IMR-90 (cell line): ENCODE data around the gene DRD4.

Source experiments
- CEBPB ChIP-seq: IDR thresholded peaks from 2 replicates; pipeline ENCODE4 v1.6.1; 2012; ENCODE audit warnings: low read depth, low read length, improper control_type of control experiment
- CTCF ChIP-seq: conservative IDR thresholded peaks from 2 replicates; pipeline ENCODE4 v1.5.1; 2012; ENCODE audit warnings: mild to moderate bottlenecking, low read depth, low read length, improper control_type of control experiment
- MAZ ChIP-seq: IDR thresholded peaks from 2 replicates; pipeline ENCODE4 v1.6.1; 2012; ENCODE audit warnings: low read depth, mild to moderate bottlenecking, low read length, improper control_type of control experiment, moderate library complexity, borderline replicate concordance

- TF ChIP-seq CTCF (no peak), MAZ (no peak), CEBPB (no peak)
Observed at GRCh38 chr11:621838-622237, 15.2 kb upstream of the DRD4 start.
